SKM-1 treated with dmso at 0.1 percent for 144 hours (cell line): ENCODE data around the gene GPR107.

Source experiments
- DNase-seq: peaks from one replicate; lab custom pipeline; 2025; ENCODE audit not compliant: unreplicated experiment; lab: John Stamatoyannopoulos, UW

GPR107 gene

DNA sequence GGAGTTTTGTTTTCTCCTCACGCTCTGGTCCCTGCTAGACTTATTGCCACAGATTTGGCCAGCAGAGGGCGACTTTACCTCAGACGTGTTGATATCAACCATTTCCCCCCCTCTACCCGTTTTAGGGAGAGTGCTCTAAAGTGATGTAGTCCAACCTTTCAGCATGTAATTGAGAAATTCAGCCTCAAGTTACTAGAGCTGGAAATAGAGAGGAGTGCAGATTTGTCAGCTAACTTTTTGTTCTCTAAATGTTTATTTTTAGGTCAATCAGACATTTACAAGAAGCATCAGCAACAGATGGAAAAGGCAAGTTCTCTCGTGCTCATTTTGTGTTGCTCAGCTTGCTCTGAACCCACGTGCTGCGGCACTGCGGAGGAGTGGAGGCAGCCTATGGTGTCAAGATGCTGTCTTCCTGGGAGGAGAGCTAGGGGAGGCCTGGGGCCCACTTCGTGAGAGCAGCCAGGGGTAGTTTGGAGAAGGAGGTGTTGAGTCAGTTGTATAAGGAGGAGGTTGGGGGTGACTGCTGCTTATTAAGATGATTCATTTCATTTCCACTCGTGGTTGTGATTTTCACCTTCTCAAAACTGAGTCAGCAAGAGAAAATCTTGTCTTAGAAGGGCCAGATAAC, 53.6 kb downstream of the GPR107 start:
- DNase-seq, result peak; percentile 55

DNA sequence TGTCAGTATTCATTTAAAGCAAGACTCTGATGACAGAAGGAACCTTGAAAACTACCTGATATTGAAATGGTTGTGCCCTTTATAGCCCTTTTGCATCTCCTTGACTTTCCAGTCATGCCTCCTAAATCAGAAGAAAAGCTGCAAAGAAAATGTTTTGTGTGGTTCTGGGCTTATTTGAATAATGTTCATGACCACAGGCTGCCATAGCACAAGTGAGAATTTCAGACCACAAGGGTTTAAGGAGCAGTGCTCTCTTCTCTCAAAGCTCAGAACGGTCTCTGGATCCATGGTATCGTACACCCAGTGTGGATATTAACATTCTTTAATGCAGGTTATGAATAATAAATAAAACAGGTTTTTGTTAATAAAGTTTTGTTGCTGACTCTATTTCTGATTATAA, 54.2 kb downstream of the GPR107 start:
- no peak for DNase-seq

DNA sequence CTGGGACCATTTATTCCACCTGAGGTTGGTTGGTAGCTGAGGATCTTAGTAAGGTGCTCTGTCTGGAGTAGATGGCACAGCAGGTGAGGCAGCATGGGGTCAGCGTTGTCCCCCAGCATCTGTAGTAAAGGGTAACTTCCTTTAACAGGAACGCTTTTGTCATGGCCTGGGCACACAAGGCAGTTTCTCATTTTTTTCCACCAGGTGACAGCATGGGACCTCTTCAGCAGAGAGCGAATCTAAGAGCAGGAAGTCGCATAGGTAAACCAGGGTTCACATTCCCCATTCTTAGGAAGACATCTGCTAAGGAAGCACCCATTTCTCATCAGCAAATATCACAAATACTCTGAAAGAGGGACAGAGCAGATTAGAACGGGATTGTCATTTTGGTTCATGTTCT, 56.5 kb downstream of the GPR107 start:
- DNase-seq, result no peak

DNA sequence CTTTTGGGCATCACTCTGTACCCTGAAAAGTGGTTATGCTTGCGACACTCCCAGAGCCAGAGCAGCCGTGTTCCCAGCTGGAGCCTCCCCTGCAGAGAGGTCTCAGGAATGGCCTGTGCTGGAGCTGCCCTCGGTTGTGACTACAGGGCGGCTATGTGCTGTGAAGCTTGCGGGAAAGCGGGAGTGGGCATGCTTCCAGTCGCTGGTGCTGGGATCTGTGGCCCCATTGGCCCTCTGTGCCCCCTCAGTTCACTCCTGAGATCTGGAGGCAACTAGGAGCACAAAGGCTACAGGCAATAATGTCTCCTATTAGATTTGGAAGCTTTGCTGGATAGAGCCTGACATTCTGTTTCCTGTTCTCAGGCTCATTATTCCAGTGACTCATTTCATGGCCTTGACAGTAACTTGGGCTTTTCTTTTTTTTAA, 56.9 kb downstream of the GPR107 start:
- DNase-seq, result no peak

DNA sequence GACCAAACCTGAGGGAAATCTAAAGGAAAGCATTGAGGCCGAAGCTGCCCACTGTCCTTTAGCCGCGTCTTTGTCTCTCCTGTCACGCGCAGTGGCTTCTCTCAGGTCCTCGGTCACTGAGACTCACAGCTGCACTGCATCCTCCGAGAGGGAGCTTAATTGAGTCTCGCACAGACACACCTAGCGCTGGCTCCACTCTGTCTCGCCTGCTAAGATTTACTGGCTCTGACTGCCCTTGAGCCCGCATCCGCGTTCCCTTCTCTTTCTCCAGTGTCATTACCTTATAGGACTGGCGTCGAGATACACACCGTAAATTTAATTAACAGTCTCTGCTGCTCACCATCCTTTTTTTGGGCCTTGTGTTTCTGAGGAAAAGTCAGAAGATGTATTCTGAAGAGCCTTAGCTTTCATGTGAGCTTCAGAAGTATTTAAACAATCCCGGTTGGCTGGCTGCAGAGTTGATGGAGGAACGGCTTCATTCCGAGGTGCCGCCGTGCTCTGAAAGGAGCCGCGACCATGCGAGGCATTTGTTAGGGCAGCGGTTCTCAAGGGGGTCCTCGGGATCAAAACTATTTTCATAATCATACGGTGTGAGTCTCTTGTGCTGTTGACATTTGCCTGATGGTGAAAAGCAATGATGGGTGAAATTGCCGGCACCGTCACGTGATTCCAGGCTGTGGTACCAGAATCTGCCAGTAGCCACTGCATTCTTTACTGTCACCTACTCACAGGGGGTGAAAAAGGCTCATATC, 58.3 kb downstream of the GPR107 start:
- DNase-seq, result no peak

DNA sequence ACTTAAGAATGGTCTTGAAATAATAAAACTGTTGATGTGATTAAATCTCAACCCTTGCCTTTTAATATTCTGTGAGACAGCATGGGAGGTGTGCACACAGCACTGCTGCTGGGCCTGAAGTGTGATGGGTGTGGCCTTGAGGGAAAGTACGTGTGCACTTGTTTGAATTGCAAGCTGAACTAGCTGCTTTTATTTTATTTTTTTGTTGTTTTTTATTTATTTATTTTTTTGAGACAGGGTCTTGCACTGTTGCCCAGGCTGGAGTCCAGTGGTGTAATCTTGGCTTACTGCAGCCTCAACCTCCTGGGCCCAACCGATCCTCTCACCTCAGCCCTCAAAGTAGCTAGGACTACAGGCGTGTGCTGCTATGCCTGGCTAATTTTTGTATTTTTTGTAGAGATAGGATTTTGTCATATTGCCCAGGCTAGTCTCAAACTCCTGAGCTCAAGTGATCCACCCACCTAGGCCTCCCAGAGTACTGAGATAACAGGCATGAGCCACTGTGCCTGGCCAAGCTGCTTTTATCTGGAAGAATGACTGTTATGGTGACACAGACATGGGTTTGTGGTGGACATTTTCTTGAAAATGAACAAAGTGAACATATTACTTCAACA, 58.9 kb downstream of the GPR107 start:
- DNase-seq, result no peak

DNA sequence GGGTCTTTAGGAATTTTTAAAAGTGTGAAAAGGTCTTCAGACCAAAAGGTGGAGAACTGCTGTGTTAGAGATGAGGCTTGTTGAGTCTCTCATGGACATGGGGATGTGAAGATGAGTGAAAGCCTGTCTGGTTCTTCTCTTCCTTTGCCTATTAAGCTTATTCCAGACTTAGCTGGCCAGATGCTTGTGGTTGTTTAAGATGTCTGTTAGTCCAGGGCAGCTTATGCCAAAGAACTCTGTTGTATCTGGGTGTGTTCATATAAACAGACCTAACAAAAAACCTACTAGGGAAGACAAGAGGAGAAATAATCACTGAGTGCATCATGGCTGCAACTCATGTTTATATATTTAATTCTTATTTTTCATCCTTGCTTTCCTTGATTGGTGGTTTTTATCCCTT, 61.0 kb downstream of the GPR107 start:
- DNase-seq, result no peak

DNA sequence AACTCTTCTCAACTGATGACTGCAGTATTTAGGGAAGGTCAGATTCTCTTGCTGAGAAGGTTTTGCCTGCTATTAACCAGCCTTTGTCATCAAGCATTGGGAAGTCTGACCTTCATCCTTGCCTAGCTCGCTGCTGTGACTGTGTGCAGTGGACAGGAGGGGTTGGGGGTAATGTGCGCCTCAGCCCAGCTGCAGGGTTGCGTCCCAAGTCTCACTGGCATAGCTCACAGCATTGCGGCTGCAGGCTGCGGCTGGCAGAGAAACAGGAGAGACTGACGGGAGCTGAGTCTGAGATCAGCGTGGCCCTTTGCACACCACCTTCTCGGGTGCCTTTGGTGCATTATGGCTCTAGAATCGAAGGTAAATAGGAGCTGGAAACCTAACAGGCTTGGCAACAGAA, 62.6 kb downstream of the GPR107 start:
- no peak for DNase-seq

DNA sequence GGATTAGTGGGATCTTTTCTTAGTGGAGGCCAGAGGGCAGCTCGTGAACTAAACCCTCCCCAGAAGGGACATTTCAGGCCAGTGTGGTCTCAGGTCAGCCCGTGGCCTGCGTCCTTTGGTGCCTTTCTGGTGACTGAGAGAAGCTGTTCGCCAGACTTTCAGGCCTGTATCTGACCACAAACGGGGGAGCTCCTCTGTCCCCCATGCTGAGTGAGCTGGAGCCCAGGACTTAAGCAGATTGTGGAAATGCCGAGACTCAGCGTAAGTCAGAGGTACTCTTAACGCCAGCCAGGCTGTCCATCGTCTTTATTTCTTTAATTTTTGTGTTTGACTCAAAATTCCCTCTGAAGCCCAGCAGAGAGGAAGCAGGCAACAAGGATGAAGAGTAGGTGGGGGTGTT, 63.7 kb downstream of the GPR107 start:
- DNase-seq, result no peak

DNA sequence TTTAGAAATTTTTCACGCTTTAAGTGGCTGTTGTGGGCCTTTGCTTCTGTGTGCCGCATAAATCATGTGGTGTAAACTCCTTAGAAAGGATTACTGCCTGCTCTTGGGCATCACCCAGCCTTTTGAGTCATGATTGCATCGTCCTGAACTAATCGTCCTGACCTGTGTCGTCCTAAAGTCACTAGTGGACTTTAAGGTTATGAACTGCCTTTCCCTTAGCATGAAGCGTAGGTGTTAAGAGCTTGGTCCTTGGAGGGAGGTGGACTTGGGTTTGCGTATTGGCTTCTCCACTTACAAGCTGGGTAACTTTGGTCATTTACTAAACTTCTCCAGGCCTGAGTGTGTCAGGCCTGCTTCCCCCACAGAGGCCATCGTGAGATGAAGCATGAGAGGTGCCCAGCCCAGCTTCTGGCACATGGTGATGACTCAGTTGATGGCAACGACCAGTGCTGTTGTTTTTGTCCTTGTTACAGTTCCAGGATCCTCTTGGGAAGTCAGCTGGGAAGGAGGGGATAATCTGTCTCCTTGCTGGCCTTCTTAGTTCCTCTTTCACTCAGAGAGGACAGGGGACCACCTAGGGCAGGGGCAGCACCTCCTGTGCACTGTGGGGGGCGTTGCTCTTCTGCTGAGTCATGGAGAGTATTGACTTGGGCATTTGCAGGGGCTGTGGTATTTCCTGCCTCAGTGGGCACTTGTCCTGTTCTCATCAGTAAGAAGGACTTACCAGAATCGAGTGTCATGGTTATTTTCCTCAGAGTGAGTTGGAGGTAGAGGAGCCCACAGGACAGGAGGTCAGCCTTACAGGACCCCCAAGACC, 64.3 kb downstream of the GPR107 start:
- DNase-seq, result no peak

DNA sequence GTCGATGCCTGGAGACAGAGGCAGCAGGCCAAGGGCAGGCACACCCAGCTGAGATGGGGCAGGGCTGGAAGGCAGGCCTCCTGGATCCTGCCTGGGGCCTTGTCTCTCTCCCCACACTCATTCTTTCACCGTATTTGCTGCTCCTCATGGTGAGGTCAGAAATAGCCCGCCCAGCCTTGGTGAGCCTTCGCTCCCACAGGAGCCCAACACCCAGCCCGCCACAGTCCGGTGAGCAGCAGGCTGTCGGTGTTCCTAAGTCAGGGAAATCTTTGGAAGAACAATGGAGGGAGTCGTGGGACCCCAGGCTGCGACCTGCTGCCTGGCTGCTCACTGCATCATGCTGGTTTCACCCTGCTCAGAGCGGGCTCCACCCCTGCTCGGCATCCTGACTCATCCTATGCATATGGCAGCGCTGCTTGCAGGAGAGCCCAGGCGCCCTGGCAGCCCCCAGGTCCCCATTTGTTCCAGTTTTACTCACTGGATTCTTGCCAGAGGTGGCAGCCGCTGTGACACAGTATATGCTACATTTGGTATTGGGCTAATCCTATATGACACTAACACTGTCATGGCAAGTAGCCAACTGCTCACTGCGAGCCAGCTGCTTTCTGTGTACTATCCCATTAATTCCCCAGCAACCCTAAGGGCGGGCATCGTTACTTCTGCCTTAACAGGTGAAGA, 65.3 kb downstream of the GPR107 start:
- DNase-seq, result no peak

DNA sequence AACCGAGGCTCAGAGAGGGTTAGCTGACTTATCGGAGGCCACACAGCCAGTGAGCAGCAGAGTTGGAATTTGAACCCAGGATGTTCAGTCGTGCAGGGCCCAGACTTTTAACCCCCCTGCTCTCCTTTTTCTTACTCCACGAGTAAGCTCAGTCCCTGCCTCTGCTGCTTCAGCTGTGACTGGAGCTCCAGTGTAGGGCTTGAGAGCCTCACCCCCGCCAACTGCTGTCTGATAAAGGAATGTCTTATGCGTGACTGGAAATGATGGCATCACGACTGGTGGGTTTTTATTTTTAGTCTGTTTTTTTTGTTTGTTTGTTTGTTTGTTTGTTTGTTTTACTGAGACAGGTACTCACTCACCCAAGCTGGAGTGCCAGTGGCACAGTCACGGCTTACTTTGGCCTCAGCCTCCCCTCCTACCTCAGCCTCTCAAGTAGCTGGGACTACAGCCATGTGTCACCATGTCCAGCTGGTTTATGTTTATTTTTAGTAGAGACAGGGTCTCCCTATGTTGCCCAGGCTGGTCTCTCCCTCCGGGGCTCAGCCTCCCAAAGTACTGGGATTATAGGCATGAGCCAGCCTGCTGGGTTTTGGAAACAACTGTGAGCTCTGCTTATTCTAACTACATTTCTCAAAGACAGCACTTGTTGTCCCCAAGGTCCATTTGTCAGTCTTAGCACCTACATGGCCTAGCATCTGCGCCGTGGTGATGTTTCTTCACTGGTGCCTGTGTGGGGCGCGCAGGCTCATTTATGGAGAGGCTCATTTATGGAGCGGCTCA, 66.0 kb downstream of the GPR107 start:
- DNase-seq, result no peak

DNA sequence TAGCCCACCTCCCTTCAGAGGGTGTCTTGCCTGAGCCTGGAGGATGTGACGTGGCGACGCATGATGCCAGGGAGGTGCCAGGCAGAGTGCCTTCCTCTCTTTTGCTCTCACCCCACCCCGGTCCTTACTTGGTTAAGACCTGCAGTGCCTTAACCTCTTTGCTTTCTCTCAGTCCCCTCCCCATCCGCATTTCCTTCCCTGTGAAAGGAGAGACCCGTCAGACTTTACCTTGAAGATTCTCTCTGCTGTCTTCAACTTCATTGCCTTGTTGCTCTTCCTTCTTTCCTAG, 66.5 kb downstream of the GPR107 start:
- DNase-seq, result no peak

DNA sequence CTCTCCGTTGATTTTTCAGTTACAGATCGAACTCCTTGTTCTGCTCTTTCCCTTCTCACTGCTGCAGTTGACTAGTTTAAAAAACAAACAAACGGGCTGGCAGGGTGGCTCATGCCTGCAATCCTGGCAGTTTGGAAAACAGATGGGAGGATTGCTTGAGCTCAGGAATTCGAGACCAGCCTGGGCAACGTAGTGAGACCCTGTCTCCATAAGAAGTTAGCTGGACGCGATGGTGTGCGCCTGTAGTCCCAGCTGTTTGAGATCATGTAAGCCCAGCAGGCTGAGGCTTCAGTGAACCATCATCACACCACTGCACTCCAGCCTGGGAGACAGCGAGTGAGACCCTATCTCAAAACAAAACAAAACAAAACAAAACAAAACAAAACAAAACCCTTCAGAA, 67.1 kb downstream of the GPR107 start:
- DNase-seq, result no peak

DNA sequence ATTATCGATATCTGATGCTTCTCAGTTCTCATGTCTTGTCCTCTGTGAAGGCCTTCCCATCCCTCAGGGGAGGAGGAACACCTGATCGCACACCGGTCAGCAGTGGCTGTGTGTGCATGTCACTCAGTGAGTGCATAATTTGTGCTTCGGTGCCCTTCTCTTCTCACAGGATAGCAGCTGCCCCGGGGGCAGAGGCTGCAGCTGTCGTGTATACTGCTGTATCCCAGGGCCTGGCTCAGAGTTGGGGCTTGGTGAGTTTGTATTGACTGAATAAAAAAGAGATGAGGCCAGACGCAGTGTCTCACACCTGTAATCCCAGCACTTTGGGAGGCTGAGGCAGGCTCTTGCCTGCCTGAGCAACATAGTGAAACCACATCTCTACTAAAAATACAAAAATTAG, 68.8 kb downstream of the GPR107 start:
- DNase-seq, result no peak

DNA sequence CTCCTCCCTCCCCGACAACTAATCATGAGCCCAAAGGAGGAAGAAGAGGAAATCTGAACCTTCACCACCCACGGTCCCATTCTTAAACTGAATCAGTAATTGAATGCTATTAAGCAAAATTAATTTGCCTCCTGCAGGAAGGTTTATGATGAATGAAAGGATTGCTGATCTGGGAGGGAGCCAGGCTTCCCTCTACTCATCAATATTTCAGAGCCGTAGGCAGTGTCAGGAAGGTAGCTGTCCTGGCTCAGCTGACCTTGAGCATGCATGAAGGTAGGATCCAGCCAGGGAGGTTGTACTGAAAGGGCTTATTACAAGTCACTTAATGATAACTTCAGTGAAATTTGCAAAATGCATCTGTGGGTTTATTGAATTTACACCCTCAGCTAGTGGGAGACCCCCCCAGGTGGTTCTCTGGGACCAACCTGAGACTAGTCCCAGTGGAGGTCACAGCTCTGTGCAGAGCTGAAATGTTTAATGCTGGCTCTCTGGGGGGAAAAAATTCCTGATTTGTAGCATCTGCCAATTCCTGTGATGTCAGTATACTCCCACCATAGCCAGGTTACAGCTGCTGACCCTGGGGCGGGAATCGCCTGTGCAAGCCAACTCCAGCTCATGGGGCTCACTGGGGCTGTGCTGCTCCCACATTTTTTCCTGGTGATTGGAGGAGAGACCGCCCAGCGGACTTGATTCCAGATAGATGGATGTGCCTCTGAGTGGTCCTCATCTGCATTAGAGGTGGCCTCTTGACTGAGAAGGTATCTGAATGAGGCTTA, 70.6 kb downstream of the GPR107 start:
- no peak for DNase-seq

DNA sequence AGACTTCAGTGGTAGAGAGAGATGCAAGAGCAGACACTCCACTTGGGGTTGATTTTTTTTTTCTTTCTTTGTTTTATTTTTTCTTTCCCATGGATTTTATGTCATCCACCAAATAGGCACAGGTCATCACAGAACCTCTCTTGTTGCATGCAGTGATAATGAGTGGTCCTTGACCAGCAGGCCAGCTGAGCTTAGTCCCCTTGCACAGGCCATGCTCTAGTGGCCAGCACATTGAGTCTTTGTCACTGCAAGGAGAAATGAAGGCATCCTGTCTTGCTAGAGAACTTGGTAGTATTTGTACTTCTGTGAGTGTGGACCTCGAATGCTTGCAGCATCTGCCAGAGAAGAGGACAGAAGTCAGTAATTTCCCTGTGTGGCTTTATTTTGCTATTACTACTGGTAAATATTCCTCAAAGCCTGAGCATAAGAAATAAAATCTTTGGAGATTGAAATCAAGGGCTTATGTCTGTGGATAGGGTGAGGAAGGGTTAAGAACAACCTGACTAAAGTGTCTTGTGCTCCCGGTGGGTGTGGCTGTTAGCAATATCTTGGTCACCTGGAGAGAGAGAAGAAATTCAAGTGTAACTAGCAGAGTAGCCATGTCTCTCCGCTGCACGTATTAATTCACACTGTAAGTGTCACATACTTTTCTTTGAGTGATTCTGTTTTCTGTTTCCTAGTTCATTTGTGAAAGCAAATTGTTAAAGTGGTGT, 73.2 kb downstream of the GPR107 start:
- DNase-seq, result no peak

DNA sequence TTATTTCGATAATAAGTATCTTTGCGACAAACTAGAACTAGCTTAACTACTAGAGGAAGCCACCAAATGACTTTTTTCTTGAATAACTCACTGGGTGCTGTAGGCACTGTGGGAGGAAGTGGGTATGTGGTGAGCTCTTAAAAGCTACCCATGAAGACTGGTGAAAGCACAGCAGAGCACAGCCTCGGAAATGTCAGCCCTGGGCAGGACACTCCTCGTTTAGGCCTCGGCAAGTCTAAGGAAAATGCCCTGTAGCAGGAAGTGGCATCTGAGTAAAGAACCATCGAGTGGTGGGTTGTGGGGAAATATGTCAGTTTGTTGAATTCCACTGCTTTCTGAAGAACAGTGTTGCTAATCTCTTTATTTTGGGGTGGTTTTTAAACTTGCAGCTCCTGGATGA, 74.5 kb downstream of the GPR107 start:
- peak; percentile 54 for DNase-seq
